ENCODE data around the gene HOMER2. TPM values are rescaled to one million over a fixed set of nuclear protein-coding genes. Genes with fewer than 3 reads are reported as not detected.

The HOMER2 gene
- total and polyA plus RNA-seq, 2 of the 13 experiments (the other 11 are each of a cell fraction or from before 2014, with no cell fraction given) = 12.9 to 14.1 TPM

GRCh38 chr15:82985688-82986441, 33.3 kb upstream of the HOMER2 start, which contains the start of gene RAMAC (continued):
- TF ChIP-seq ZBTB49 (CRISPR knock-in tag; IDR thresholded peaks at IDR 0.05; ENCODE audit: borderline replicate concordance) = 0 out of 2 replicates have a peak, but pooled peaks have one; percentile 9
- TF ChIP-seq, protein P1, sequence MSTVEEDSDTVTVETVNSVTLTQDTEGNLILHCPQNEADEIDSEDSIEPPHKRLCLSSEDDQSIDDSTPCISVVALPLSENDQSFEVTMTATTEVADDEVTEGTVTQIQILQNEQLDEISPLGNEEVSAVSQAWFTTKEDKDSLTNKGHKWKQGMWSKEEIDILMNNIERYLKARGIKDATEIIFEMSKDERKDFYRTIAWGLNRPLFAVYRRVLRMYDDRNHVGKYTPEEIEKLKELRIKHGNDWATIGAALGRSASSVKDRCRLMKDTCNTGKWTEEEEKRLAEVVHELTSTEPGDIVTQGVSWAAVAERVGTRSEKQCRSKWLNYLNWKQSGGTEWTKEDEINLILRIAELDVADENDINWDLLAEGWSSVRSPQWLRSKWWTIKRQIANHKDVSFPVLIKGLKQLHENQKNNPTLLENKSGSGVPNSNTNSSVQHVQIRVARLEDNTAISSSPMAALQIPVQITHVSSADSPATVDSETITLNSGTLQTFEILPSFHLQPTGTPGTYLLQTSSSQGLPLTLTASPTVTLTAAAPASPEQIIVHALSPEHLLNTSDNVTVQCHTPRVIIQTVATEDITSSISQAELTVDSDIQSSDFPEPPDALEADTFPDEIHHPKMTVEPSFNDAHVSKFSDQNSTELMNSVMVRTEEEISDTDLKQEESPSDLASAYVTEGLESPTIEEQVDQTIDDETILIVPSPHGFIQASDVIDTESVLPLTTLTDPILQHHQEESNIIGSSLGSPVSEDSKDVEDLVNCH (CRISPR knock-in tag; IDR thresholded peaks at IDR 0.05) = no peak
- TF ChIP-seq TEAD3 (CRISPR knock-in tag; optimal IDR thresholded peaks at IDR 0.05; ENCODE audit: borderline replicate concordance) = peak; percentile 11
- no peak for TF ChIP-seq NCOA1 (CRISPR knock-in tag; IDR thresholded peaks at IDR 0.05)
- TF ChIP-seq SIX4 (CRISPR knock-in tag; IDR thresholded peaks at IDR 0.05) = no peak
- peak; percentile 86 for TF ChIP-seq SALL1 (CRISPR knock-in tag; IDR thresholded peaks at IDR 0.05)
- peak; percentile 71; the same call in 1 of the 2 replicates for TF ChIP-seq ZNF564 (CRISPR knock-in tag; IDR thresholded peaks at IDR 0.05)
- TF ChIP-seq ZNF101 (CRISPR knock-in tag; IDR thresholded peaks at IDR 0.05; ENCODE audit: borderline replicate concordance, low read depth) = no peak
- no peak; the same call in 1 of the 2 replicates for TF ChIP-seq ZZZ3 (CRISPR knock-in tag; IDR thresholded peaks at IDR 0.05; ENCODE audit: borderline replicate concordance)
- peak; percentile 73; the same call in 1 of the 2 replicates for TF ChIP-seq IKZF5 (CRISPR knock-in tag; IDR thresholded peaks at IDR 0.05)
- TF ChIP-seq ZNF292 (CRISPR knock-in tag; IDR thresholded peaks at IDR 0.05; ENCODE audit: borderline replicate concordance, low read depth) = no peak
- peak; percentile 77; the same call in 1 of the 2 replicates for TF ChIP-seq ZNF569 (CRISPR knock-in tag; IDR thresholded peaks at IDR 0.05; ENCODE audit: borderline replicate concordance)
- TF ChIP-seq CEBPG (CRISPR knock-in tag; IDR thresholded peaks at IDR 0.05) = peak; percentile 36; the same call in 1 of the 2 replicates
- 0 out of 2 replicates have a peak, but pooled peaks have one; percentile 85 for TF ChIP-seq NR1H2 (CRISPR knock-in tag; IDR thresholded peaks at IDR 0.05; ENCODE audit: borderline replicate concordance, low read depth)
- peak; percentile 40; the same call in 1 of the 2 replicates for TF ChIP-seq ZNF12 (CRISPR knock-in tag; IDR thresholded peaks at IDR 0.05)
- TF ChIP-seq TMF1 (CRISPR knock-in tag; IDR thresholded peaks at IDR 0.05; ENCODE audit: low read depth) = peak; percentile 91
- peak; percentile 63; the same call in 1 of the 2 replicates for TF ChIP-seq THRA (CRISPR knock-in tag; IDR thresholded peaks at IDR 0.05; ENCODE audit: borderline replicate concordance)
- TF ChIP-seq CBFB (CRISPR knock-in tag; IDR thresholded peaks at IDR 0.05) = peak; percentile 80; the same call in 1 of the 2 replicates
- peak; percentile 85 for TF ChIP-seq ZNF441 (CRISPR knock-in tag; IDR thresholded peaks at IDR 0.05; ENCODE audit: borderline replicate concordance)
